ENCODE data around the gene ADAMTS5.

ADAMTS5 gene

GRCh38 chr21:26884436-26884835 is 82.5 kb downstream of the ADAMTS5 start:
- DNase-seq: no peak

GRCh38 chr21:26883768-26884167 is 83.1 kb downstream of the ADAMTS5 start:
- no peak for DNase-seq

- DNase-seq: no peak
Observed at GRCh38 chr21:26881504-26882228, 85.2 kb downstream of the ADAMTS5 start.

DNA sequence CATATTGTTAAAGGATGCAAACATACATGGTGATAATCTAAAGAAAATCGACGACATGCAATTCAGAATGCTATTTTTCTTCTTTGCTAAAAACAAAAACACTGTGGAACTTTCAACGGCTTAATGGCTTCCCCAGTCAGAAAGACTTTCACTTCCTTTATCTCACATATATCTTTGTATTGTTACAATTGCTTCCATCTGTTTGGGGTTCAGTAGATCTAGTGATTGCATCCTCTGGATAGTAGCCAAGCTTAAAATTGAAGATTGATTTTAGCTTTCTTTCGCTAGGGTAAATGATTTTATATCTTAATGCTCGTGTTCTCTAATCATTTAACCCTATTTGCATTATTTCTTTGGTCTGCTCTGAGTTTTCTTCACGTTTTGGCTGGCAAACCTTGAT is 89.9 kb downstream of the ADAMTS5 start:
- no peak for DNase-seq

DNA sequence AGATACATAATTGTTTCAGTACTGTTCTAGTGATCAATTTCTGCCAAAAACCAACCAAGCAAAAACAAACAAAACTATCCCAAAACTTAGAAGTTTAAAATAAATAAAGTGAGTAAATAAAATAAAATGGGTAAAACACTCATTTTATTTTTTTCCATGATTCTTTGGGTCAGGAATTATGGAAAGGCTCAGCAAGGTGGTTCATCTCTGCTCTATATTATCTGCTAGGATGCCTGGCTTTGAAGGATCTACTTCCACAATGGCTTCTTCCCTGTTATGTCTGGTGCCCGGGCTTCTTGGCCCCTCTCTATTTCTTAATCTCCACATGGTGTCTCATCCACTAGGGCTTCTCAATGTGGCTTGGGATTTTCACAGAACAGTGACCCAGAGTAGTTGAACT is 92.5 kb downstream of the ADAMTS5 start:
- no peak for DNase-seq
